Non-pigmented ciliary epithelial cell (primary cell): ENCODE results near the gene RRP9.

Source experiments
- DNase-seq: peaks from one replicate; pipeline ENCODE4 v3.0.0-alpha.2; 2010; ENCODE audit warnings: low read depth

Gene RRP9

GRCh38 chr3:51955893-51956770 is 14.4 kb upstream of the RRP9 start:
- no peak for DNase-seq

GRCh38 chr3:51955175-51955892 is 13.6 kb upstream of the RRP9 start, which contains the start of gene GPR62:
Gene GPR62, plus strand, starts transcription at chr3:51955381. Its CDS starts 272 bp downstream, at chr3:51955653.
- DNase-seq = no peak

GRCh38 chr3:51954713-51955112 is 13.0 kb upstream of the RRP9 start:
- no peak for DNase-seq

GRCh38 chr3:51954105-51954504 is 12.4 kb upstream of the RRP9 start:
- no peak for DNase-seq

GRCh38 chr3:51953445-51953844 is 11.7 kb upstream of the RRP9 start:
- DNase-seq = no peak

- no peak for DNase-seq
These were observed 9.2 kb upstream of the RRP9 start for GRCh38 chr3:51950899-51951298.

- DNase-seq = no peak
These were observed 7.4 kb upstream of the RRP9 start for GRCh38 chr3:51949121-51949520.

- no peak for DNase-seq
These were observed 6.4 kb upstream of the RRP9 start for GRCh38 chr3:51948016-51948580.

GRCh38 chr3:51947215-51947900 is 5.7 kb upstream of the RRP9 start:
- DNase-seq = no peak

GRCh38 chr3:51946796-51947195 is 5.1 kb upstream of the RRP9 start:
- no peak for DNase-seq

GRCh38 chr3:51945926-51946705 is 4.4 kb upstream of the RRP9 start:
- DNase-seq = no peak

- DNase-seq = no peak
These were observed 3.5 kb upstream of the RRP9 start for GRCh38 chr3:51945031-51945840.

- DNase-seq = no peak
These were observed 2.8 kb upstream of the RRP9 start for GRCh38 chr3:51944451-51945021.

- no peak for DNase-seq
These were observed 2.0 kb upstream of the RRP9 start for GRCh38 chr3:51943451-51944391.

- no peak for DNase-seq
These were observed 1.1 kb upstream of the RRP9 start for GRCh38 chr3:51942603-51943450.

- no peak for DNase-seq
These were observed 274 bp downstream of the RRP9 start for GRCh38 chr3:51941463-51941797.

GRCh38 chr3:51940648-51941462 is 849 bp downstream of the RRP9 start:
- no peak for DNase-seq
